Activated CD4-positive, alpha-beta T cell treated with anti-CD3 and anti-CD28 coated beads, Interleukin-2, amount 50 U/mL, for 48 hours (primary cell): Measurements from ENCODE around the gene SRPK2.
"Not testable (repeated sequence)": the region's sequence is repeated elsewhere in the genome, so short reads cannot be mapped to it uniquely, and the experiment has no call there.

Experiments used
- DNase-seq, 2 experiments: peaks; one replicate each; pipeline ENCODE4 v3.0.0-alpha.2; 2020

The SRPK2 gene

DNA sequence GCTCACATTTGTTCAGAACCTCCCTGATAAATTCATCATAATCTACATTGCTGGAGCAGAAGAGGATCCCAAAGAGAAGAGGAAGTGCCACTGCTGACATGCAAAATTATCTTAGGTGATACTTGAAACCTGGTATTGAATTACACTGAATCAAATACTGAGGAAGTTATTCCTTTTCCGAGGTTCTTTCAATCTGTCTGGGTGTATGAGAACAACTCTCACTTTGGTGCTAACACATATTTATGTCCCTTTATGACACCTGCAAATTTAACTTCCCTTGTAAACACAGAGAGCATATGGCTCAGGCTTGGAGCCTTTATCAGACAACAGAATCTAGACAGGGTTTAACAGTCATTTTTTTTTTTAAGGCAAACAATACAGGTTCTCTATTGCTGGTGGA is 131.4 kb downstream of the SRPK2 start:
- no peak for DNase-seq

GRCh38 chr7:105256761-105257231 is 131.9 kb downstream of the SRPK2 start:
- no peak for DNase-seq

DNA sequence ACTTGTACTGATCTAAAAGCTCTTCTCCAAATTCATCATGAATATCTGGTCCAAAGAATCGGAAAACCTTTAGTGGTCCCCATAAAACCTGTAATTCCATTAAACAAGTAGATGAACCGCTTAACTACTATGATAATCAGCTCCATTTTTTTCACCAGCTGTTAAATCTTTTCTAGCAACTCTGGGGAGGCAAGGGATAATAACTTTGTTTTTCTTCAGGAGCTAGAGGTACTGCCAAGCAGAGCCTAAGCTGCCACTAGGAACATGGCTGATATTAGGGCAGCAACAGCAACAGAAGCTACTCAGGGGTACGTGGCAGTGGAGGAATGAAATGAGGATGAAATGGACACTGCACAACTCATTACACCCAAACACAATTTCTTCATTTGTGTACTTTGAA is 138.0 kb downstream of the SRPK2 start:
- DNase-seq: no peak

- DNase-seq: no peak
Measured at GRCh38 chr7:105250239-105250638, 138.5 kb downstream of the SRPK2 start.

DNA sequence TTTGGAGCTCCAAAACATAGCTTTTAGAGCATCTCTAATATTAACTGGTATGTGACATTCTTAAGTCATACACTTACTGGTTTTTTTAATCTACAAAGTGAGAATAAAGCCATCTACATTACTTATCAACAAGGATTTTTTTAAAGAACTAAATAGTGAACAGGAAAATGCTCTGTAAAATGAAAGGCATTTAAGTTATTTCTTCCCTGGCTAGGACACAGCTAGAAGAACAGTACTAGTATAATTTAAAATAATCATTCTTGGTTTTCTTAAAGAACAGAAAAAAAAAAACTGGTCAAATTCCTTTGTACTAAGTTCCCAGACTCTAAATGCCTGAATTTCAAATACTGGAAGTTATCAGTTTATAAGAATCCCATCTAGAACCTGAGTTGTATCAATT is 139.5 kb downstream of the SRPK2 start:
- DNase-seq: no peak

DNA sequence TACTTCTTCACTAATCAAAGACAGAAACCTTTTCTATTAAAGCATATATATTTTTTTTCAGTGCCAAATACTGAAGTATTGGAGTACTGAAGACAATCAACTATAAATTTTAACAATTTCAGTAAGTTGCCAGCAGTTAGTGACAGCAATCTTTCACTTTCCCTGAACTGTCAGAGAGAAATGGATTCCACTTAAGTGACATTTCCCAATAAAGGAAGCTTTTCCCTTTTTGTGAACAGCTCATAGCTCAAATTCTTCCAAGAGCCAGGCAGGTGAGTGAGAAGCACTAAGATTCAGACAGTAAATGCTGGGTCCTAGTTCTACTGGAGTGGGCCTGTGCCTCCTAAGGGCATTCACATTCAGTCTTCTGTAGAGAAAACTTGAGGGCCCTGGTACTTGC is 142.0 kb downstream of the SRPK2 start:
- no peak for DNase-seq

GRCh38 chr7:105246256-105246655 is 142.5 kb downstream of the SRPK2 start:
- no peak for DNase-seq

DNA sequence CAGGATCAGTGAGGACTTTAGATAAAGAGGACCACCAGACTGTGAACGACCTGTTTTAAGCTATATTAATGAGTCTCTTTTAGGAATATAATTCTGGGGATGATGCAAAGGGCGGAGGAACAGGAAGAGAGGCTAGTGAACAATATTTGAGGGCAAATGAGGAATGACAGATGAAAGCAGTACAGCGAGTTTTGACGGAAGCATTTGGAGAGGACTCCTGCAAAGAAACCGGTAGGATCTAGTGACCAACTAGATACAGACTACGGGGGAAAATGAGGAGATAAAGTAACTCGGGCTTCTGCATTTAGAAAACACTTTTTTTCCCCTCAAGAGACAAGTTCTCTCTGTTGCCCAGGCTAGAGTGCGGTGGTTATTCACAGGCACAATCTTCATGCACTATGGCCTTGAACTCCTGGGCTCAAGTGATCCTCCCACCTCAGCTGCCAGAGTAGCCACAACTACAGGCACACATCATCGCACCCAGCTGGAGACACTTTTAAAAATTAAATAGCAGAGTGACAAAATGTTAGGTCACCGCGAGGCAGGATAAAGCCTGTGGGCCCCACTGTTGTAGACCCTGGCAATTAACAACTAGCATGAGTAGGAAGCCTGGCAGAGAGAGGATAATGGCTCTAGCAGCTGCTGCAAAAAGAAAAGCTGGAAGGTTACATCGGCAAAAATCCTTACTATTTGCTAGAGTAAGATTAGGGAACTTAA is 143.2 kb downstream of the SRPK2 start:
- no peak for DNase-seq

GRCh38 chr7:105244594-105244993 is 144.1 kb downstream of the SRPK2 start:
- no peak for DNase-seq

DNA sequence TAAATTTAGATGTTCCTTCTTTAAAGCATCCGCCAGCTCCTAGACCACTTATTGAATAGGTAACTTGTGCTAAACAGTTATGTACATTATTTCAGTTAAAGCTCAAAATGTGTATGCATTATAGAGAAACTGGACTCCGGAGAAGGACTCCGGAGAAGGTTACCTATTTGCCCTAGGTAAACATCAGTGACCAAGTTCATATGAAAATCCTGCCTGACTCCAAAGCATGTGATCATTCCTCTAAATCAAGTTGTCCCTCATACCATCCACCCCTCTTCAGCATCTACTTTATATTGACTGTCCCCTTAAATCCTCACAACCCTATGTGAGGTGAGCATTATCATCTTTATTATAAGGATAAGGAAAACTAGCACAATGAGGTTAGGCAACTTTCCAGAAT is 147.5 kb downstream of the SRPK2 start:
- DNase-seq: no peak

- DNase-seq: no peak
Measured at GRCh38 chr7:105238198-105238765, 150.4 kb downstream of the SRPK2 start.

GRCh38 chr7:105234886-105235285 is 153.8 kb downstream of the SRPK2 start:
- DNase-seq: no peak

GRCh38 chr7:105232829-105233291 is 155.9 kb downstream of the SRPK2 start:
- not testable (repeated sequence) for DNase-seq

GRCh38 chr7:105230486-105230885 is 158.2 kb downstream of the SRPK2 start:
- no peak for DNase-seq

GRCh38 chr7:105229641-105230040 is 159.1 kb downstream of the SRPK2 start:
- no peak for DNase-seq

- no peak for DNase-seq
Measured at GRCh38 chr7:105228555-105228954, 160.2 kb downstream of the SRPK2 start.

DNA sequence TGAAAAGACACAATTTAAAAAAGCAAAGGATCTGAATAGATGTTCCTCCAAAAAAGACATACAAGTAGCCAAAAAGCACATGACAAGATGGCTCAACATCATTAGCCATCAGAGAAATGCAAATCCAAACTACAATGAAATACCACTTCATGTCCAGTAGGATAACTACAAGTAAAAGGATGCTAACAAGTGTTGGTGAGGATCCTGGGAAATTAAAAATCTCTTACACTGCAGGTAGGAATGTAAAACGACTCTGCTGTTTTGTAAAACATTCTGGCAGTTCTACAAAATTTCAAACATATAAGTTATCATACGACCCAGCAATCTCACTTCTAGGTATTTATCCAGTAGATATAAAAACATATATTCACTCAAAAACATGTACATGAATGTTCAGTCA is 161.3 kb downstream of the SRPK2 start:
- DNase-seq: no peak

GRCh38 chr7:105224884-105225651 is 163.7 kb downstream of the SRPK2 start:
- DNase-seq: no peak

- DNase-seq: no peak
Measured at GRCh38 chr7:105222953-105223352, 165.8 kb downstream of the SRPK2 start.

- no peak for DNase-seq
Measured at GRCh38 chr7:105219771-105220160, 169.0 kb downstream of the SRPK2 start.

DNA sequence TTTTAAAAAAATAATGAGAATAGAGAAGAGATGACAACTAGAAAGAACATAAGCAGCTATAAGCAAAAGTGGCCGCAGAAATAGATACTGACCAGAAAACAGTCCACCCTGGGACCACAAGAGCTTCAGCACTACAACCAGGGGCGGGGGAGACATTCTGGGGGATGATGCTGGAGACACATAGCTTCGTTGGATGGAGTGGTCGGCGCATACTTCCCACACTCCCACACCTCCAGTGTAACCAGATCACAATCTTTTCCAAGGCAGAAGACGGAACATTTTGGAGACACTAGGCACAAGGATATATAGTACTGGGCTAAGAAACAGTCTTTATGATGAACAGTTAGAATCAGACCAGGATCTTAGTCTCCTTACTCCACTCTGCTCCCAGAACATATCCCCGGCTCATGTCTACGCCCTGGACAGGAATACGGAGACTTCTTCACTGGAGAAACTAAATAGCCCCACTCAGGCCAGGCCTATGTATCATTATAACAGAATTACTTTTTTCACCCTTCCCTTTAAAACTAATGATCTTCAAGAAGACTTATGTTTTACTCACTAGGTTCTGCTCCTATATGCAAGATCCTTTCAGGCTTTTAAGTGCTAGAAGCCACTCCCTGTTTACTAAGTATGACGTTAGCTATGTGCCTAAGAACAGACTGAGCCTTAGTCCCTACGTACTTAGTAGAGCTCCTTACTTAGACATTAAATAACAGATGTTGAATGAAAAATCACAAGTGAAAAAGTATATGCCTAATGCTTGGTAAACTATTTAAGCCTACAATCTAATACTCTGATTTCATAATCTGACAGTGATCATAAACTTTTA is 169.6 kb downstream of the SRPK2 start:
- no peak for DNase-seq

DNA sequence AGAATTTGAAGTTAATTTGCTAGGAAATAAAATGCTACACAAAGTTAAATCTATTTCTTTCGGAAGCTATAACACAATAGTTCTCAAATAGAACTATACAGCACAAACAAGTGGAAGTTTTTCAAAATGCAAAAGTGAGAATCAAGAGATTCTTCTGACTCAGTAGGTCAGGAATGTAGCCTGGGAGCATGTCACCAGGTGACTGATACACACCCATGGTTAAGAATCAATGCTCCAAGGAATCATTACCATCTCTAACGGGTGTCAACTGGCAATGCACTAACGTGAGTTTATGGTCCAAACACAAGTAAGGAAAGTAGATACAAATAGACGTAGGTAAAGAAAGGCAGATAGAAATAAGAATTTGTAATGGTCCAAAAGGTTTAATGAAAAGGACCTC is 170.5 kb downstream of the SRPK2 start:
- DNase-seq: no peak

- DNase-seq: no peak
Measured at GRCh38 chr7:105216786-105217185, 171.9 kb downstream of the SRPK2 start.
